Left hindlimb (tissue), 1 donor: ENCODE measurements around the gene TMEM167B.
"Not testable (repeated sequence)": the region's sequence is repeated elsewhere in the genome, so short reads cannot be mapped to it uniquely, and the experiment has no call there.

Experiments used
- DNase-seq: peaks from one replicate; pipeline ENCODE4 v3.0.0-alpha.2; 2018

Gene TMEM167B

DNA sequence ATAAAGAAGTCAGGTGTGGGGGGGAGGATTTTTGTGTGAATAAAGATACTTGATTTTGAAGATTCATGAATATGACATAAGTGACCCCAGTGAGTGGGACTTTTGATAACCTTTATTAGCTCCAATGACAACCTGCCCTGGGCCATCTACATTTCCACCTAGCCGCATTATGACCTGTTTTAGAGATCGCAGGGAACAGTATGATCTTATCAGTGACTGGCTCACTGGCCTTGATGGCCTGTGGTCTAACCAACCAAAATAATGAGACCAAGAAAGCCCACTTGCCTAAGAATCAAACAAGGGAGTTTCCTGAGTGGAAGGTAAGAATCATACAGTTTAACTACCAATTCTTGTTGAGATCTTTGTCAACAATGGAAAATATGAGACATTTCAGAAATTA lies 25.1 kb downstream of the TMEM167B start:
- no peak for DNase-seq

- no peak for DNase-seq
Observed at GRCh38 chr1:109116286-109116685, 25.7 kb downstream of the TMEM167B start.

GRCh38 chr1:109118089-109118488 lies 27.5 kb downstream of the TMEM167B start:
- no peak for DNase-seq

DNA sequence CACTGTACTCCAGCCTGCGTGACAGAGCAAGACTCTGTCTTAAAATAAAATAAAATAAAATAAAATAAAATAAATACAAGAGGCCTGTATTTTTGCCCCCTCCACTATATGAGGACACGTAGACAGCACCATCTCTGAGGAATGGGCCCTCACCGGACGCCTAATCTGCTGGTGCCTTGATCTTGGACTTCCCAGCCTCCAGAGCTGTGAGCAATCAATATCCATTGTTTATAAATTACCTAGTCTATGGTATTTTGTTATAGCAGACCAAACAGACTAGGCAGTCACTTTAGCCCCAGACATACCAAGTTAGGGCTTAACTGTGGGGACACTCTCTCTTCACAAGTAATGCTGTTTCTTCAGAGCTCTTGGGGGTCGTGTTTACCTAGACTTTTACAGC lies 29.8 kb downstream of the TMEM167B start:
- no peak for DNase-seq

DNA sequence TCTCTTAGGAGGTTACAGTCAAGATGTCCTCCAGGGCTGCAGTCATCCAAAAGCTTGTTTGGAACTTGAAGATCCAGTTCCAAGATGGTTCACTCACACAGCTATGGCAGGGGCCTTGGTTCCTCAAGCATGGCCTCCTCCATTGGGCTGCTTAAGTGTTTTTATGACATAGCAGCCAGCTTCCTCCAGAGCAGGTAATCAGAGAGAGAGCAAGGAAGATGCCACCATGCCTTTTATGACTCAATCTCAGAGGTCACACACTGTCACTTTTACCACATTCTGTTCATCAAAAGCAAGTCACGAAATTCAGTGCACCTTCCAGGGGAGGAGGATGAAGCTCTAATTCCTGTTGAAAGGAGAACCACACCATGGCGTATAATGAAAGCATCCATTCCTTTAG lies 40.5 kb downstream of the TMEM167B start:
- no peak for DNase-seq

- DNase-seq, result no peak
Observed at GRCh38 chr1:109131800-109132199, 41.2 kb downstream of the TMEM167B start.

DNA sequence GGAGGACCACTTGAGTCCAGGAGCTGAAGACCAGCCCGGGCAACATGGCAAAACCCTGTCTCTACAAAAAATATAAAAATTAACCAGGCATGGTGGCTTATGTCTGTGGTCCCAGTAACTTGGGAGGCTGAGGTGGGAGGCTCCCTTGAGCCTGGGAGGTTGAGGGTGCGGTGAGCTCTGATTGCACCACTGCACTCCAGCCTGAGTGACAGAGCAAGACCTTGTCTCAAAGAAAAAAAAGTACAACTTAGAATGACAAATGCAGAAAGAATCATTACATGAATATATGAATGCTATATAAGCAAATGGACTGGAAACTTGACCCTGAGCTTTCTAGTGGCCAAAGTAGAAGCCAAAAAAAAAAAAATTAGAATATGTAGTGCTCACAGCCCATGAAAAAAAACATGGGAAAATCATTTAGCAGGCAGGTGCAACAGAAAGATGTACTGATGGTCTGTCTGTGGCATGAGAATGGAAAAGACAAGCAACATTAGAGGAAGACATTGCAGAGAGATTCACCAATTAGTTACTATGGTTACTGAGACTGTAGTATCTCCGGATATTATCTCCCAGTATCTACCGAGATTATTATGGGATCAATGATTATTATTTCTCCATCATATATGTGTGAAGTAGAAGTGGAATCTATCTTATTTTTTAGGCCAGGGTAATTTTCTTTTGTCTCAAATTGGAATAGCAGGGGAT lies 42.6 kb downstream of the TMEM167B start:
- no peak for DNase-seq

DNA sequence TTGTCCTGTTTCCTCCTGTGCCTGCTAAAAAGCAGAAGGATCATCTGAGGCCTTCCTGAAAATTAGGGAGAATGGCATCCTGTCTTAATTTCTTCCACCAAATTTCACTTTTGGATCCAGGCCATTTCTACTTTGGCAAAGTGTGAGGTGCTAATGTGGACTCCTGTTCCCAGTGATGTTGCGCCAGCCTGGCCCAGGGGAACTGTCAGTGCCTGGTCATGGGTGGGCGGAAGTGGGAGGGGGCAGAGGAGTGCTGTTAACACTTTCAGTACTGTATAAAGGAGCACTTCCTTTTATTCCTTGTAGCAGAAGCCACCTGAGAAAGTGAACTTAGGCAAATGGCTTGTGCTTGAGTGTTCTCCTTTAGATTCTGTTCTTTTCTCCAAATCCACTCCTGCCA lies 43.3 kb downstream of the TMEM167B start:
- DNase-seq, result no peak

GRCh38 chr1:109134423-109134822 lies 43.9 kb downstream of the TMEM167B start:
- DNase-seq, result no peak

- no peak for DNase-seq
Observed at GRCh38 chr1:109135940-109136339, 45.4 kb downstream of the TMEM167B start.

- no peak for DNase-seq
Observed at GRCh38 chr1:109136766-109137165, 46.2 kb downstream of the TMEM167B start.

DNA sequence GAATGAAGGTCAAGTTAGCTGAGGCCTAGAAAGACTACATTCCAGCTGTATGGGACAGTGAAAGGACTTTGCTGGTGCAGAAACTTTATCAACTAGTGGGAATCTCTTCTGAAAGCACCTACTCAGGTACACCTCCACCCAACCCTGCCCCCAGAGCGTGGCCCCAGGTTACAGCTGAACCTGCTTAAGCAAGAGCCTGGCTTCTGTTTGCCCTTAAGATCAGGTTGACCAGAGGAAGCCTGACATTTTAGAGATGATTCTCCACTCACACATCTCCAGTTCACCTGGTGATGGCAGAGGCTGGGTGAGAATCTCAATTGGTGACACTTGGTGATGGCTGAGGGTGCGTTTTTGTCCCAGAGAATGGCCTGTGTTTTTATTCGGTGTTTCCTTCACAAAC lies 47.4 kb downstream of the TMEM167B start:
- DNase-seq, result no peak

DNA sequence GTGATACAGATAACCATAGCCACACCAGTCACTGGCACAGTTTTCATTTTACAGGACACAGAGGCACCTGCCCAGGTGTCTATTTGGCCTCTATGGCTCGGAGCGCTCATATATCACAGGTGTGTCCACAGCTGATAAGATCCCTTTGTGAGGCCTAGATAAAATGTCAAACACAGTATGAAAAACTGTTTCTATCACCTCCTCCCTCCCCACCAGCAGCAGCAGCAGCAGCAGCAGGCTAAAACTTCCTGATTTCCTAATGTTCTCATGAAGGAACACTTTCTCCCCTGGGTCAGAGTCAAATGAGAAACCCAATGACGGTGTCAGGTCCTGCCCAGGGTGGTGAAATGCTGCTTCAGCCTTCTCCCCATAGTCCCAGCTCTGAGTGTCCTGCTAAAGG lies 47.8 kb downstream of the TMEM167B start:
- DNase-seq, result no peak

- DNase-seq, result no peak
Observed at GRCh38 chr1:109140392-109140791, 49.8 kb downstream of the TMEM167B start.

GRCh38 chr1:109142260-109142659 lies 51.7 kb downstream of the TMEM167B start:
- DNase-seq, result no peak

GRCh38 chr1:109142725-109143124 lies 52.2 kb downstream of the TMEM167B start:
- DNase-seq, result not testable (repeated sequence)
